ENCODE measurements around the gene ATG4B.

ATG4B gene

DNA sequence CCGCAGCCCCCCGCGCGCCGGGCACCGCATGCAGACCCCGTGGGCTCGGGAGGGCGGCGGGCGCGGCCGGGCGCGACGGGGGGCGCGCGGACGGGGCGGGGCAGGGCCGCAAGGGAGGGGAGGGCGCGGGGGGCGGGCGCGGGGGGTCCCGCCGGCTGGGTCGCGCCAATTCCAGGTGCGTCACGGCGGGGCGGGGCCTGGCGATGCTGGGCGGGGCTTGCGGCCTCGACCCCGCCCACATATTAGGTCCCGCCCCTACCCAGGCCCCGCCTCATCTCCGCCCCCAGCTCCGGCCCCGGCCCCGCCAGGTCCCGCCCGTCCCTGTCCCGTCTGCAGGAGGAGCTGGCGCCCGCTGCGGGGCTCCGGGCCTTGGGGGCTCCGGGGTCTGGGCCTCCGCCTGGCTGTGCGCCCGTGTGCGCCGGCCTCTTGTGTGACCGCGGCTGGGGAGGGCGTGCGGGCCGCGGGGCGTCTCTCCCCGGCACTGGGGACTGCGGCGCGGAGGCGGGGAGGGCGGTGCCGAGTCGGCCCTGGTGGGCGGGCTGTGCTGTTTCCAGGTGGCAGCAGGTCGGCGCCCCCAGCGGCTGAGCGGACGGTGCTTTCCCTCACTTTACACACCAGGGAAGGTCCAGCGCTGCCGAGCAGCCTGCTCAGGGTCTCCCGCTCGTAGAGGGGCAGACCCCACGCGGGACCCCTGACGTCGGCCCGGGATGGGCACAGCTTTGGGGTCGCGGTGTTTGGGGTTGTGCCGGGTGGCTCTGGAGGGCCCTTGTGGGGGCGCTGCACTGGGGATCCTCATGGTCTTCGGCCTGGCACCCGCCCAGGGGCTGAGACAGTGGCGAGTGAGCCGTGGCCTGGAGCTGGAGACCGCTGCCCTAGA is 64.9 kb downstream of the ATG4B start:
- peaks cover 16% of the 10 kb centered on the region for H3K9me3 ChIP-seq (ENCODE audit: insufficient read depth, low read length)

DNA sequence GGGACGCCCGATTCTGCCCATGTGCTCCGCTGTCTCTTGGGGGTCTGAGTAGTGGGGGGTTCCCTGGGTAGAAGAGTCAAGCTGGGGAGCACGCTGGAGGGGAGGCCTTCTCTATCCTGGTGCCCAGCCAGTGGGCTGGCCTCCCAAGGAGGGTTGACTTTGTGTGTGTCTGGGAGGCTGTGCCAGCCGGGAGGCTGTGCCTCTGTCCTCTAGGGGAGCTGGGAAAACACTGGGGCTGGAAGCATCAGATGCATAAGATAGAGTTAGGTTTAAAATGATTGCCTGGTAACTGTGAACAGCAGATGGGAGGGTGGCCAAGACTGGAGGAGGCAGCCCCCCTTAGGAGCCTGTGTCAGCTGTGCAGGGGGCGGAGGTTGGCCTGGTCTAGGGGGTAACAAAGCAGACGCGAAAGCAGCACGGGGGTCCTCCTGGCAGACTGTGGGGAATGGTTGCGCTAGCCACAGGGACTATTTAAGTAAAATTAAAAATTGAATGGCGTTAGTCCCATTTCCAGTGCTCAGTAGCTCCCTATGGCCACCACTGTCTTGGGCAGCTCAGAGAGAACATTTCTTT is 65.6 kb downstream of the ATG4B start:
- Histone ChIP-seq H3K36me3 (ENCODE audit: insufficient read depth, insufficient read length, low read length) (peaks cover 39% of the 10 kb centered on the region), H3K4me3 (ENCODE audit: insufficient read length, low read depth) (peak overlapping the region; percentile 78), H3K9me3 (ENCODE audit: insufficient read depth, low read length) (peaks cover 16% of the 10 kb centered on the region), H3K27me3 (ENCODE audit: insufficient read depth, insufficient read length) (no peaks in the 10 kb centered on the region), H3K4me1 (ENCODE audit: insufficient read depth, insufficient read length) (peaks cover 11% of the 10 kb centered on the region), H3K9ac (ENCODE audit: insufficient read length, low read depth) (peak overlapping the region; percentile 94)
- TF ChIP-seq ZNF274 (IDR thresholded peaks at IDR 0.05; ENCODE audit: low read depth, low read length) (no peak), YY1 (IDR thresholded peaks at IDR 0.05; ENCODE audit: insufficient read depth, insufficient read length) (no peak), SUZ12 (IDR thresholded peaks at IDR 0.05; ENCODE audit: extremely low read depth, insufficient read depth, insufficient read length) (no peak)
- DNase-seq (ENCODE audit: low read depth, low spot score) = no peak

More for the DNA sequence above, 64.9 kb downstream of the ATG4B start:
- Histone ChIP-seq H3K9ac (ENCODE audit: insufficient read length, low read depth) (peak overlapping the region; percentile 100), H3K4me3 (ENCODE audit: insufficient read length, low read depth) (peak overlapping the region; percentile 78), H3K27me3 (ENCODE audit: insufficient read depth, insufficient read length) (no peaks in the 10 kb centered on the region), H3K36me3 (ENCODE audit: insufficient read depth, insufficient read length, low read length) (peaks cover 33% of the 10 kb centered on the region), H3K4me1 (ENCODE audit: insufficient read depth, insufficient read length) (peaks cover 11% of the 10 kb centered on the region)
- DNase-seq (ENCODE audit: low read depth, low spot score) = peak; percentile 75
- TF ChIP-seq SUZ12 (IDR thresholded peaks at IDR 0.05; ENCODE audit: extremely low read depth, insufficient read depth, insufficient read length) (no peak), ZNF274 (IDR thresholded peaks at IDR 0.05; ENCODE audit: low read depth, low read length) (no peak), YY1 (IDR thresholded peaks at IDR 0.05; ENCODE audit: insufficient read depth, insufficient read length) (no peak)

DNA sequence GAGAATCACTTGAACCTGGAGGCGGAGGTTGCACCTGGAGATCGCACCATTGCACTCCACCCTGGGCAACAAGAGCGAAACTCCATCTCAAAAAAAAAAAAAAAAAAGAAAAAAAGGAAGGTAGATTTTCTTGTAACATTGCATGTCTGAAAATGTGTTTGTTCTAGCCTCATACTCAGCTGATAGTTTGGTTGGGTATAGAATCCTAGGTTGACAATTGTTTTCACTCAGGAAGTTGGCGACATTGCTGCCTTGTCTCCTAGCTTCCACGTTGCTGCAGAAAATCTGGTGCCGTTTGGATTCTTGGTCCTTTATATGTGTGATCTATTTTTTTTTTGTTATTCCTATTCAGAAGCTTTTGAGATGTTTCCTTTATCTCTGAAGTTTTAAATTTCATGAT is 69.0 kb downstream of the ATG4B start:
- peaks cover 16% of the 10 kb centered on the region for H3K9me3 ChIP-seq (ENCODE audit: insufficient read depth, low read length)
- no peak overlapping the region for H3K4me3 ChIP-seq (ENCODE audit: insufficient read length, low read depth)
- H3K36me3 ChIP-seq (ENCODE audit: insufficient read depth, insufficient read length, low read length) = peaks cover 70% of the 10 kb centered on the region
- H3K9ac ChIP-seq (ENCODE audit: insufficient read length, low read depth) = no peak overlapping the region
- no peak for DNase-seq (ENCODE audit: low read depth, low spot score)
- peaks cover 7% of the 10 kb centered on the region for H3K4me1 ChIP-seq (ENCODE audit: insufficient read depth, insufficient read length)
- no peaks in the 10 kb centered on the region for H3K27me3 ChIP-seq (ENCODE audit: insufficient read depth, insufficient read length)
- TF ChIP-seq YY1 (IDR thresholded peaks at IDR 0.05; ENCODE audit: insufficient read depth, insufficient read length) (no peak), SUZ12 (IDR thresholded peaks at IDR 0.05; ENCODE audit: extremely low read depth, insufficient read depth, insufficient read length) (no peak), ZNF274 (IDR thresholded peaks at IDR 0.05; ENCODE audit: low read depth, low read length) (no peak)

DNA sequence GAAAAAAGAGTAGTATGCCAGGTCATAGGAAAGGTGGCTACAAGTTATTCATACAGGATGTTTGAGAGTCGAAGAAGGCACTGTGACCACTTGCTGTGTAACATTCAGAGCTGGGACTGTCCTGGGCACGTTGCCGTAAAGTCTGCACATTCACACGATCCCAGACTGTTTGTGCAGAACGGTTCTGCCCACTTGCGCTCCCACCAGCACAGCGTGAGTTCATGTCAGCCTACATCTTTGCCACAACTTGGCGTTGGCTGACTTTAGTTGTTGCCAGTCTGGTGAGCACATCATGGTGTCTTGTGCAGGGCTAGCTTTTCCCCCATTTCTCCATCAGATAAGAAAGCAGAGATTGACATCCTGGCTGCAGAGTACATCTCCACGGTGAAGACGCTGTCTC is 71.4 kb downstream of the ATG4B start:
- Histone ChIP-seq H3K4me3 (ENCODE audit: insufficient read length, low read depth) (no peak overlapping the region), H3K9ac (ENCODE audit: insufficient read length, low read depth) (no peak overlapping the region), H3K36me3 (ENCODE audit: insufficient read depth, insufficient read length, low read length) (peaks cover 86% of the 10 kb centered on the region), H3K9me3 (ENCODE audit: insufficient read depth, low read length) (peaks cover 16% of the 10 kb centered on the region), H3K4me1 (ENCODE audit: insufficient read depth, insufficient read length) (no peaks in the 10 kb centered on the region), H3K27me3 (ENCODE audit: insufficient read depth, insufficient read length) (no peaks in the 10 kb centered on the region)
- TF ChIP-seq YY1 (IDR thresholded peaks at IDR 0.05; ENCODE audit: insufficient read depth, insufficient read length) = no peak
- no peak for TF ChIP-seq ZNF274 (IDR thresholded peaks at IDR 0.05; ENCODE audit: low read depth, low read length)
- TF ChIP-seq SUZ12 (IDR thresholded peaks at IDR 0.05; ENCODE audit: extremely low read depth, insufficient read depth, insufficient read length) = no peak
- DNase-seq (ENCODE audit: low read depth, low spot score) = no peak

DNA sequence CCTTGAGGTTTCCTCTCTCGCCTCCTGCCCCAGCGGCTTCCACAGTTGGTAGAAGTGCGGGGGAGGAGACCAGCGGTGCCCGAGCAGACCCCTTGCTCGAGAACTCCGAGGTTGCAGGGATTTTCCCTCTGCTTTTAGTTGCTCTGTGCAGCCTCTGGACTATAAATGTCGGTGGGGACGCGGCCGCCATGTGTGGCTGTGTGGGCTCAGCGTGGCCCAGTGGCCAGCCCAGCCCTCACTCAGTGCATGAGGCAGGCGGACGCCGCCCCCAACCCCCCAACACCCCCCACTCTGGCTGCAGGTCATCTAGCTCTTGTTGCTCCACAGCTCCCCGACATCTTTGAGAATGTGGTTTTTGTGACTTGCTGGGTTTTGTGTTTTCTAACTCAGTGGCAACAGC is 81.6 kb downstream of the ATG4B start:
- TF ChIP-seq YY1 (IDR thresholded peaks at IDR 0.05; ENCODE audit: insufficient read depth, insufficient read length) = no peak
- Histone ChIP-seq H3K4me3 (ENCODE audit: insufficient read length, low read depth) (no peak overlapping the region), H3K9ac (ENCODE audit: insufficient read length, low read depth) (no peak overlapping the region), H3K27me3 (ENCODE audit: insufficient read depth, insufficient read length) (no peaks in the 10 kb centered on the region), H3K36me3 (ENCODE audit: insufficient read depth, insufficient read length, low read length) (peaks cover 86% of the 10 kb centered on the region), H3K9me3 (ENCODE audit: insufficient read depth, low read length) (peaks cover 36% of the 10 kb centered on the region), H3K4me1 (ENCODE audit: insufficient read depth, insufficient read length) (no peaks in the 10 kb centered on the region)
- DNase-seq (ENCODE audit: low read depth, low spot score) = no peak

DNA sequence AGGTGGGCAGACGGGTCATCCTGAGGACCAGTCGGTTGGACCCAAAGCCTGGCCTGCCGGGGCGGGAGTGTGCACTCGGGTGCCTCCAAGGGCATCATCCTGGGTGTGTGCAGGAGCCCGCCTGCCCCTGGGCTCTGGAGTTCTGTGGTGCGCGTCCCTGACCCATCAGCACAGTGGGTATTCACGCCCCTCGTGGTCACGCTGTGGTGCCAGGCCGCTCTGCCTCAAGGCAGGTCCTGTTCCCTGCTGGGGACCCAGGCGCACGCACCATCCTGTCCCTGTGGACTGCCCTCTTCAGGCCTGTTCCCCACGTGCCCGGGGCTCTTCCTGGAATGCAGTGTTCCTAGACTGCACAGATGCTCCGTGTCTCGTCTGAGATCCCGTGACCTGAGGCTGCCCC is 82.6 kb downstream of the ATG4B start:
- Histone ChIP-seq H3K9ac (ENCODE audit: insufficient read length, low read depth) (no peak overlapping the region), H3K4me3 (ENCODE audit: insufficient read length, low read depth) (no peak overlapping the region), H3K36me3 (ENCODE audit: insufficient read depth, insufficient read length, low read length) (peaks cover 87% of the 10 kb centered on the region)

DNA sequence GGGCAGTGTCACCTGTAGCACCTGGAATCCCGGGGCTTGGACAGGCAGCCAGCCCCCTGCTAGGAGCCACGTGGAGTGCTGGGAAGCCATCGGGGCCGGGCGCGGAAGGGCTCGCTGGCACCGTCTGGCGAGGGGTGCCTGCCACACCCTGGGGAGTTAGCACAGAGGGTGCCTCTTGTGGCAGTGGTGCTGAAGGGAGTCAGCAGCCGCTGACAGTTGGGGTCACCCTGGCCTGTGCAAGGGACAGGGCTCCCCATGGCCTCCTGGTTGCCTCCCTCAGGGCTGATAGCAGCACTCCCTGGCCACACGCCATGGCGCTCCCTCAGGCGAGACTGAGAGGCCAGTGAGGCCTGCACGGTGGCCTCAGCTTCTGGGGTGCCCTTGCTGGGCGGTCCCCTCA is 83.1 kb downstream of the ATG4B start:
- Histone ChIP-seq H3K4me3 (ENCODE audit: insufficient read length, low read depth) (no peak overlapping the region), H3K9me3 (ENCODE audit: insufficient read depth, low read length) (peaks cover 36% of the 10 kb centered on the region), H3K36me3 (ENCODE audit: insufficient read depth, insufficient read length, low read length) (peaks cover 91% of the 10 kb centered on the region), H3K4me1 (ENCODE audit: insufficient read depth, insufficient read length) (no peaks in the 10 kb centered on the region), H3K9ac (ENCODE audit: insufficient read length, low read depth) (no peak overlapping the region), H3K27me3 (ENCODE audit: insufficient read depth, insufficient read length) (no peaks in the 10 kb centered on the region)
- DNase-seq (ENCODE audit: low read depth, low spot score) = no peak
- TF ChIP-seq SUZ12 (IDR thresholded peaks at IDR 0.05; ENCODE audit: extremely low read depth, insufficient read depth, insufficient read length) (no peak), ZNF274 (IDR thresholded peaks at IDR 0.05; ENCODE audit: low read depth, low read length) (no peak), YY1 (IDR thresholded peaks at IDR 0.05; ENCODE audit: insufficient read depth, insufficient read length) (no peak)

More for the DNA sequence above, 82.6 kb downstream of the ATG4B start:
- DNase-seq (ENCODE audit: low read depth, low spot score) = no peak
- TF ChIP-seq SUZ12 (IDR thresholded peaks at IDR 0.05; ENCODE audit: extremely low read depth, insufficient read depth, insufficient read length) (no peak), YY1 (IDR thresholded peaks at IDR 0.05; ENCODE audit: insufficient read depth, insufficient read length) (no peak), ZNF274 (IDR thresholded peaks at IDR 0.05; ENCODE audit: low read depth, low read length) (no peak)
- Histone ChIP-seq H3K4me1 (ENCODE audit: insufficient read depth, insufficient read length) (no peaks in the 10 kb centered on the region), H3K9me3 (ENCODE audit: insufficient read depth, low read length) (peaks cover 36% of the 10 kb centered on the region), H3K27me3 (ENCODE audit: insufficient read depth, insufficient read length) (no peaks in the 10 kb centered on the region)
